HepG2 (cell line): Measurements from ENCODE around the gene TAMALIN. TPM values are rescaled to one million over a fixed set of nuclear protein-coding genes. Genes with fewer than 3 reads are reported as not detected.

ENCODE experiments used
- ASH2L ChIP-seq: fragments of 300-600, 200-600 bp; sonication (generic); IDR thresholded peaks from 2 replicates; pipeline ENCODE4 v1.7.0; 2017; ENCODE audit warnings: low read depth, mild to moderate bottlenecking, moderate library complexity, mixed read lengths, low read length; ENCODE audit not compliant: insufficient read length
- ELF4 ChIP-seq: sonication (generic); formaldehyde crosslinking; IDR thresholded peaks from 2 replicates; pipeline ENCODE4 v1.5.0; 2020; ENCODE audit warnings: missing genetic modification reagents, mild to moderate bottlenecking, moderate library complexity, borderline replicate concordance
- FOXK1 ChIP-seq: sonication (generic); formaldehyde crosslinking; IDR thresholded peaks from 2 replicates; pipeline ENCODE4 v1.4.0; 2020; ENCODE audit warnings: low read depth, missing genetic modification reagents, borderline replicate concordance
- FOXP1 ChIP-seq, 2 experiments: fragments of 450-650 bp in 1 of 2; IDR thresholded peaks; 2 replicates each; pipeline ENCODE4 v1.6.1; 2017 to 2018; ENCODE audit warnings: antibody characterized with exemption in 1 of 2
- GFI1 ChIP-seq: sonication (generic); formaldehyde crosslinking; IDR thresholded peaks from 2 replicates; pipeline ENCODE4 v1.5.0; 2020; ENCODE audit warnings: missing genetic modification reagents, mild to moderate bottlenecking, borderline replicate concordance
- HNRNPUL1 ChIP-seq: fragments of 200-400 bp; formaldehyde crosslinking; IDR thresholded peaks from 2 replicates; pipeline ENCODE4 v1.6.1; 2017; ENCODE audit warnings: low read depth, mild to moderate bottlenecking, low read length, moderate library complexity
- ZFX ChIP-seq: sonication (generic); formaldehyde crosslinking; IDR thresholded peaks from 2 replicates; pipeline ENCODE4 v1.4.0; 2020; ENCODE audit warnings: mild to moderate bottlenecking, low read depth, missing genetic modification reagents, moderate library complexity
- ZFY ChIP-seq: sonication (generic); formaldehyde crosslinking; IDR thresholded peaks from 2 replicates; pipeline ENCODE4 v1.4.0; 2020; ENCODE audit warnings: missing genetic modification reagents
- ZNF264 ChIP-seq: sonication (generic); formaldehyde crosslinking; IDR thresholded peaks from 2 replicates; pipeline ENCODE4 v1.4.0; 2020; ENCODE audit warnings: missing genetic modification reagents
- ZNF331 ChIP-seq: sonication (generic); formaldehyde crosslinking; IDR thresholded peaks from 2 replicates; pipeline ENCODE4 v1.4.0; 2020; ENCODE audit warnings: missing genetic modification reagents
- polyA plus RNA-seq, 8 experiments: library from polyadenylated mRNA; depleted of rRNA in 3 of 8; stranded (reverse) in 7 of 8; unstranded in 1 of 8; fragments of >200 nt; fragmentation: Illumina TruSeq in 4 of 8; extraction: Trizol in 4 of 8; gene quantifications; 2 replicates each; pipeline versions ENCODE4 v1.2.1 to v1.2.3, GENCODE V29; 2011 to 2016; ENCODE audit warnings: low read depth in 4 of 8, missing spikeins in 1 of 8, mixed read lengths in 1 of 8; ENCODE audit not compliant: insufficient read depth in 1 of 8
- total RNA-seq, 5 experiments: library from RNA; depleted of rRNA; stranded (reverse); fragments of >200 nt; fragmentation: Illumina TruSeq; extraction: Trizol; gene quantifications; 2 replicates each; pipeline ENCODE4 v1.2.3, GENCODE V29; 2016; ENCODE audit warnings: low read depth in 1 of 5
- TF ChIP-seq, protein P1 (sequence below): sonication (generic); formaldehyde crosslinking; IDR thresholded peaks from 2 replicates; pipeline ENCODE4 v1.5.0; 2020; ENCODE audit warnings: mild to moderate bottlenecking, missing genetic modification reagents, borderline replicate concordance
- TF ChIP-seq, protein P2 (sequence below): IDR thresholded peaks from 2 replicates; pipeline ENCODE4 v1.6.1; 2012; ENCODE audit warnings: low read depth, low read length, improper control_type of control experiment
- TF ChIP-seq, protein P3 (sequence below): sonication (generic); formaldehyde crosslinking; IDR thresholded peaks from 2 replicates; pipeline ENCODE4 v1.4.0; 2020; ENCODE audit warnings: missing genetic modification reagents
- TF ChIP-seq, protein P4 (sequence below): sonication (generic); formaldehyde crosslinking; IDR thresholded peaks from 2 replicates; pipeline ENCODE4 v1.5.1; 2020; ENCODE audit warnings: mild to moderate bottlenecking, missing genetic modification reagents

The TAMALIN gene
- total and polyA plus RNA-seq, 2 of the 13 experiments (the other 11 are each of a cell fraction or from before 2014, with no cell fraction given), result 2.9 to 10.9 TPM

DNA sequence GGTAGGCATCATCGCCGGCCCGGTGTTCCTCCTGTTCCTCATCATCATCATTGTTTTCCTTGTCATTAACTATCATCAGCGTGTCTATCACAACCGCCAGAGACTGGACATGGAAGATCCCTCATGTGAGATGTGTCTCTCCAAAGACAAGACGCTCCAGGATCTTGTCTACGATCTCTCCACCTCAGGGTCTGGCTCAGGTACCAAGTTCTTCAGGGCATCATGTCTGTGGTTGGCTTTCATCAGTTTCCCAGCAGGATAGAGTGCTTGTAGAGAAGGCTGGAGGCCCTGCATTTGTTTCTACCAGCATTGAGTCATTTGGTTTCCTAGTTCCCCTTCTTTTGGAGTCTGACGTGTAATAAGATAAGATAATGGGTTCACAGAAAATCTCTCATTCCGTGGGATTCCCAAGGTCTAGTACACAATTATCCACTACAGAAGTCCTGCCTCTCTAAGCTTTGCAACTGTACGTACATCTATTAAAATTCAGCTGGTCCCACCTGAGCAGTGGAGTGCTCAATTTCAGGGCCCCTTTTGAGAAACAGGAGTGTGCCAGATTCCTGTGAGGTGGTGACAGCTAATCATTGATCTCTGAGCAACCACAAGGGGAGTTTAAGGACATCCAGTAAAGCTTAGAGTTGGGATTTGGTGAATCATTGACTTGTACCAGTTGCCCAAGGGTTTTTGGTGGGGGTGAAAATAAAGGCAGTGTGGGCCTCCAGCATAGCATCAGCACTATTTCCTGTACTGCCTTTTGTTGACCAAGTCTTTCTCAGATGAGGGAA is 30.2 kb upstream of the TAMALIN start (continued):
- TF ChIP-seq ELF4 (CRISPR knock-in tag) (0 out of 2 replicates have a peak, but pooled peaks have one; percentile 0), ZNF264 (peak; percentile 20; the same call in 1 of the 2 replicates), FOXK1 (peak; percentile 36; the same call in 1 of the 2 replicates), HNRNPUL1 (0 out of 2 replicates have a peak, but pooled peaks have one; percentile 62), GFI1 (0 out of 2 replicates have a peak, but pooled peaks have one; percentile 20), FOXP1 (IDR thresholded peaks at IDR 0.05) (no peak), FOXP1 (CRISPR knock-in tag; IDR thresholded peaks at IDR 0.05) (peak; percentile 33; the same call in 1 of the 2 replicates), ASH2L (peak; percentile 35), ZFY (CRISPR knock-in tag) (0 out of 2 replicates have a peak, but pooled peaks have one; percentile 20), ZFX (CRISPR knock-in tag) (peak; percentile 25; the same call in 1 of the 2 replicates), ZNF331 (CRISPR knock-in tag) (peak; percentile 43; the same call in 1 of the 2 replicates)
- TF ChIP-seq, protein P1, sequence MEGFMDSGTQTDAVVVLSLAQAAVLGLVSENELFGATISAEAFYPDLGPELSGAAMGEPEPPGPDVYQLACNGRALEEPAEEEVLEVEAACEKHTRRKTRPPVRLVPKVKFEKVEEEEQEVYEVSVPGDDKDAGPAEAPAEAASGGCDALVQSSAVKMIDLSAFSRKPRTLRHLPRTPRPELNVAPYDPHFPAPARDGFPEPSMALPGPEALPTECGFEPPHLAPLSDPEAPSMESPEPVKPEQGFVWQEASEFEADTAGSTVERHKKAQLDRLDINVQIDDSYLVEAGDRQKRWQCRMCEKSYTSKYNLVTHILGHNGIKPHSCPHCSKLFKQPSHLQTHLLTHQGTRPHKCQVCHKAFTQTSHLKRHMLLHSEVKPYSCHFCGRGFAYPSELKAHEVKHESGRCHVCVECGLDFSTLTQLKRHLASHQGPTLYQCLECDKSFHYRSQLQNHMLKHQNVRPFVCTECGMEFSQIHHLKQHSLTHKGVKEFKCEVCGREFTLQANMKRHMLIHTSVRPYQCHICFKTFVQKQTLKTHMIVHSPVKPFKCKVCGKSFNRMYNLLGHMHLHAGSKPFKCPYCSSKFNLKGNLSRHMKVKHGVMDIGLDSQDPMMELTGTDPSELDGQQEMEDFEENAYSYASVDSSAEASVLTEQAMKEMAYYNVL (CRISPR knock-in tag), result peak; percentile 47; the same call in 1 of the 2 replicates
- TF ChIP-seq, protein P2, sequence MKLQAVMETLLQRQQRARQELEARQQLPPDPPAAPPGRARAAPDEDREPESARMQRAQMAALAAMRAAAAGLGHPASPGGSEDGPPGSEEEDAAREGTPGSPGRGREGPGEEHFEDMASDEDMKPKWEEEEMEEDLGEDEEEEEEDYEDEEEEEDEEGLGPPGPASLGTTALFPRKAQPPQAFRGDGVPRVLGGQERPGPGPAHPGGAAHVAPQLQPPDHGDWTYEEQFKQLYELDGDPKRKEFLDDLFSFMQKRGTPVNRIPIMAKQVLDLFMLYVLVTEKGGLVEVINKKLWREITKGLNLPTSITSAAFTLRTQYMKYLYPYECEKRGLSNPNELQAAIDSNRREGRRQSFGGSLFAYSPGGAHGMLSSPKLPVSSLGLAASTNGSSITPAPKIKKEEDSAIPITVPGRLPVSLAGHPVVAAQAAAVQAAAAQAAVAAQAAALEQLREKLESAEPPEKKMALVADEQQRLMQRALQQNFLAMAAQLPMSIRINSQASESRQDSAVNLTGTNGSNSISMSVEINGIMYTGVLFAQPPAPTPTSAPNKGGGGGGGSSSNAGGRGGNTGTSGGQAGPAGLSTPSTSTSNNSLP, result peak; percentile 64
- TF ChIP-seq, protein P3, sequence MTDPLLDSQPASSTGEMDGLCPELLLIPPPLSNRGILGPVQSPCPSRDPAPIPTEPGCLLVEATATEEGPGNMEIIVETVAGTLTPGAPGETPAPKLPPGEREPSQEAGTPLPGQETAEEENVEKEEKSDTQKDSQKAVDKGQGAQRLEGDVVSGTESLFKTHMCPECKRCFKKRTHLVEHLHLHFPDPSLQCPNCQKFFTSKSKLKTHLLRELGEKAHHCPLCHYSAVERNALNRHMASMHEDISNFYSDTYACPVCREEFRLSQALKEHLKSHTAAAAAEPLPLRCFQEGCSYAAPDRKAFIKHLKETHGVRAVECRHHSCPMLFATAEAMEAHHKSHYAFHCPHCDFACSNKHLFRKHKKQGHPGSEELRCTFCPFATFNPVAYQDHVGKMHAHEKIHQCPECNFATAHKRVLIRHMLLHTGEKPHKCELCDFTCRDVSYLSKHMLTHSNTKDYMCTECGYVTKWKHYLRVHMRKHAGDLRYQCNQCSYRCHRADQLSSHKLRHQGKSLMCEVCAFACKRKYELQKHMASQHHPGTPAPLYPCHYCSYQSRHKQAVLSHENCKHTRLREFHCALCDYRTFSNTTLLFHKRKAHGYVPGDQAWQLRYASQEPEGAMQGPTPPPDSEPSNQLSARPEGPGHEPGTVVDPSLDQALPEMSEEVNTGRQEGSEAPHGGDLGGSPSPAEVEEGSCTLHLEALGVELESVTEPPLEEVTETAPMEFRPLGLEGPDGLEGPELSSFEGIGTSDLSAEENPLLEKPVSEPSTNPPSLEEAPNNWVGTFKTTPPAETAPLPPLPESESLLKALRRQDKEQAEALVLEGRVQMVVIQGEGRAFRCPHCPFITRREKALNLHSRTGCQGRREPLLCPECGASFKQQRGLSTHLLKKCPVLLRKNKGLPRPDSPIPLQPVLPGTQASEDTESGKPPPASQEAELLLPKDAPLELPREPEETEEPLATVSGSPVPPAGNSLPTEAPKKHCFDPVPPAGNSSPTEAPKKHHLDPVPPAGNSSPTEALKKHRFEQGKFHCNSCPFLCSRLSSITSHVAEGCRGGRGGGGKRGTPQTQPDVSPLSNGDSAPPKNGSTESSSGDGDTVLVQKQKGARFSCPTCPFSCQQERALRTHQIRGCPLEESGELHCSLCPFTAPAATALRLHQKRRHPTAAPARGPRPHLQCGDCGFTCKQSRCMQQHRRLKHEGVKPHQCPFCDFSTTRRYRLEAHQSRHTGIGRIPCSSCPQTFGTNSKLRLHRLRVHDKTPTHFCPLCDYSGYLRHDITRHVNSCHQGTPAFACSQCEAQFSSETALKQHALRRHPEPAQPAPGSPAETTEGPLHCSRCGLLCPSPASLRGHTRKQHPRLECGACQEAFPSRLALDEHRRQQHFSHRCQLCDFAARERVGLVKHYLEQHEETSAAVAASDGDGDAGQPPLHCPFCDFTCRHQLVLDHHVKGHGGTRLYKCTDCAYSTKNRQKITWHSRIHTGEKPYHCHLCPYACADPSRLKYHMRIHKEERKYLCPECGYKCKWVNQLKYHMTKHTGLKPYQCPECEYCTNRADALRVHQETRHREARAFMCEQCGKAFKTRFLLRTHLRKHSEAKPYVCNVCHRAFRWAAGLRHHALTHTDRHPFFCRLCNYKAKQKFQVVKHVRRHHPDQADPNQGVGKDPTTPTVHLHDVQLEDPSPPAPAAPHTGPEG (CRISPR knock-in tag), result no peak
- TF ChIP-seq, protein P4, sequence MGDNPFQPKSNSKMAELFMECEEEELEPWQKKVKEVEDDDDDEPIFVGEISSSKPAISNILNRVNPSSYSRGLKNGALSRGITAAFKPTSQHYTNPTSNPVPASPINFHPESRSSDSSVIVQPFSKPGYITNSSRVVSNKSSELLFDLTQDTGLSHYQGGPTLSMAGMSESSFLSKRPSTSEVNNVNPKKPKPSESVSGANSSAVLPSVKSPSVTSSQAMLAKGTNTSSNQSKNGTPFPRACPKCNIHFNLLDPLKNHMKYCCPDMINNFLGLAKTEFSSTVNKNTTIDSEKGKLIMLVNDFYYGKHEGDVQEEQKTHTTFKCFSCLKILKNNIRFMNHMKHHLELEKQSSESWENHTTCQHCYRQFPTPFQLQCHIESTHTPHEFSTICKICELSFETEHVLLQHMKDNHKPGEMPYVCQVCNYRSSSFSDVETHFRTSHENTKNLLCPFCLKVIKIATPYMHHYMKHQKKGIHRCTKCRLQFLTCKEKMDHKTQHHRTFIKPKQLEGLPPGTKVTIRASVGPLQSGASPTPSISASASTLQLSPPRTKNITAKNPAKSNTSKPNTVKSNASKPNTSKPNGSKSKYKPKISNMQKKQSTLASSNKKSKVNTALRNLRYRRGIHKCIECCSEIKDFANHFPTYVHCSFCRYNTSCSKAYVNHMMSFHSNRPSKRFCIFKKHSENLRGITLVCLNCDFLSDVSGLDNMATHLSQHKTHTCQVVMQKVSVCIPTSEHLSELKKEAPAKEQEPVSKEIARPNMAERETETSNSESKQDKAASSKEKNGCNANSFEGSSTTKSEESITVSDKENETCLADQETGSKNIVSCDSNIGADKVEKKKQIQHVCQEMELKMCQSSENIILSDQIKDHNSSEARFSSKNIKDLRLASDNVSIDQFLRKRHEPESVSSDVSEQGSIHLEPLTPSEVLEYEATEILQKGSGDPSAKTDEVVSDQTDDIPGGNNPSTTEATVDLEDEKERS (CRISPR knock-in tag), result 0 out of 2 replicates have a peak, but pooled peaks have one; percentile 36
